MM.1S (cell line): ENCODE measurements around the gene ZNF653.
"Not testable (repeated sequence)": the region's sequence is repeated elsewhere in the genome, so short reads cannot be mapped to it uniquely, and the experiment has no call there.

ENCODE experiments used
- DNase-seq: peaks from one replicate; pipeline ENCODE4 v3.0.0-alpha.2; 2015
- H2AFZ ChIP-seq: fragments of 300-600 bp; sonication (generic); 2 replicates; pipeline ENCODE4 v1.6.0; 2016; ENCODE audit warnings: antibody characterized with exemption, low read length
- H3F3A ChIP-seq: fragments of 300-600 bp; sonication (generic); 2 replicates; pipeline ENCODE4 v1.6.1; 2016; ENCODE audit warnings: mild to moderate bottlenecking, antibody characterized with exemption, low read length, moderate library complexity, mixed read lengths; ENCODE audit not compliant: insufficient read depth
- H3K27ac ChIP-seq: fragments of 300-600 bp; sonication (generic); 2 replicates; pipeline ENCODE4 v1.5.1; 2016; ENCODE audit warnings: mild to moderate bottlenecking, low read length
- H3K27me3 ChIP-seq: fragments of 300-600 bp; sonication (generic); replicated peaks from 2 replicates; pipeline ENCODE4 v1.6.0; 2016; ENCODE audit warnings: low read length; ENCODE audit not compliant: insufficient read depth
- H3K36me3 ChIP-seq: fragments of 300-600 bp; sonication (generic); replicated peaks from 2 replicates; pipeline ENCODE4 v1.6.1; 2016; ENCODE audit warnings: mild to moderate bottlenecking, low read length, mixed read lengths; ENCODE audit not compliant: insufficient read depth
- H3K4me1 ChIP-seq: fragments of 300-600 bp; sonication (generic); 2 replicates; pipeline ENCODE4 v1.6.1; 2016; ENCODE audit warnings: low read length, mixed read lengths
- H3K4me2 ChIP-seq: fragments of 300-600 bp; sonication (generic); 2 replicates; pipeline ENCODE4 v1.6.0; 2016; ENCODE audit warnings: low read depth, low read length
- H3K4me3 ChIP-seq: fragments of 300-600 bp; sonication (generic); 2 replicates; pipeline ENCODE4 v1.5.1; 2016; ENCODE audit warnings: low read length, mixed read lengths
- H3K79me2 ChIP-seq: fragments of 300-600 bp; sonication (generic); 2 replicates; pipeline ENCODE4 v1.6.1; 2016; ENCODE audit warnings: mixed run types, low read length, mixed read lengths
- H3K9ac ChIP-seq: fragments of 300-600 bp; sonication (generic); 2 replicates; pipeline ENCODE4 v1.6.1; 2016; ENCODE audit warnings: low read length, mixed read lengths
- H3K9me2 ChIP-seq: fragments of 300-600 bp; sonication (generic); replicated peaks from 2 replicates; pipeline ENCODE4 v1.6.1; 2016; ENCODE audit warnings: mild to moderate bottlenecking, low read length, mixed read lengths; ENCODE audit not compliant: insufficient read depth
- H3K9me3 ChIP-seq: fragments of 300-600 bp; sonication (generic); replicated peaks from 2 replicates; pipeline ENCODE4 v1.6.1; 2016; ENCODE audit warnings: mild to moderate bottlenecking, low read length, mixed read lengths; ENCODE audit not compliant: insufficient read depth
- H4K20me1 ChIP-seq: fragments of 300-600 bp; sonication (generic); 2 replicates; pipeline ENCODE4 v1.6.1; 2016; ENCODE audit warnings: mild to moderate bottlenecking, low read length, moderate library complexity, mixed read lengths; ENCODE audit not compliant: insufficient read depth
- CTCF ChIP-seq: fragments of 300-600 bp; sonication (generic); IDR thresholded peaks from 2 replicates; pipeline ENCODE4 v1.5.1; 2016; ENCODE audit warnings: antibody characterized with exemption, low read length, mixed read lengths
- EZH2 ChIP-seq: fragments of 300-600 bp; sonication (generic); optimal IDR thresholded peaks from 2 replicates; pipeline ENCODE3; 2017; ENCODE audit warnings: low read depth, mild to moderate bottlenecking, antibody characterized with exemption, low read length, mixed read lengths
- EZH2phosphoT487 ChIP-seq: fragments of 300-600 bp; sonication (generic); IDR thresholded peaks from 2 replicates; pipeline ENCODE4 v1.6.1; 2018; ENCODE audit warnings: antibody characterized with exemption, low read length

Gene ZNF653

GRCh38 chr19:11457831-11458230, 47.8 kb downstream of the ZNF653 start:
- no peak for TF ChIP-seq EZH2
- no peak for TF ChIP-seq CTCF
- TF ChIP-seq EZH2phosphoT487: no peak
- no peak overlapping the region for H3K27ac ChIP-seq
- H3K4me1 ChIP-seq: no peaks in the 10 kb centered on the region
- H3K9me3 ChIP-seq: no peaks in the 10 kb centered on the region
- no peak overlapping the region for H2AFZ ChIP-seq
- peaks cover 43% of the 10 kb centered on the region for H3K27me3 ChIP-seq
- no peak overlapping the region for H3K4me3 ChIP-seq
- H3K79me2 ChIP-seq: no peaks in the 10 kb centered on the region
- DNase-seq: no peak
- H3K9me2 ChIP-seq: no peaks in the 10 kb centered on the region
- H4K20me1 ChIP-seq: no peaks in the 10 kb centered on the region
- H3F3A ChIP-seq: no peaks in the 10 kb centered on the region
- H3K4me2 ChIP-seq: no peak overlapping the region
- no peak overlapping the region for H3K9ac ChIP-seq
- no peaks in the 10 kb centered on the region for H3K36me3 ChIP-seq

GRCh38 chr19:11457115-11457514, 48.5 kb downstream of the ZNF653 start:
- H3K4me1 ChIP-seq: no peaks in the 10 kb centered on the region
- no peak overlapping the region for H3K4me2 ChIP-seq
- H3K27me3 ChIP-seq: peaks cover 42% of the 10 kb centered on the region
- no peaks in the 10 kb centered on the region for H4K20me1 ChIP-seq
- H3K36me3 ChIP-seq: no peaks in the 10 kb centered on the region
- H3F3A ChIP-seq: no peaks in the 10 kb centered on the region
- H3K27ac ChIP-seq: no peak overlapping the region
- TF ChIP-seq EZH2phosphoT487 (no peak), CTCF (no peak), EZH2 (no peak)
- no peaks in the 10 kb centered on the region for H3K9me2 ChIP-seq
- H3K79me2 ChIP-seq: no peaks in the 10 kb centered on the region
- H3K9me3 ChIP-seq: no peaks in the 10 kb centered on the region
- DNase-seq: no peak
- no peak overlapping the region for H3K4me3 ChIP-seq
- no peak overlapping the region for H2AFZ ChIP-seq
- no peak overlapping the region for H3K9ac ChIP-seq

GRCh38 chr19:11456659-11457058, 49.0 kb downstream of the ZNF653 start:
- H3K9me2 ChIP-seq: no peaks in the 10 kb centered on the region
- peaks cover 42% of the 10 kb centered on the region for H3K27me3 ChIP-seq
- H3K9ac ChIP-seq: no peak overlapping the region
- no peaks in the 10 kb centered on the region for H3K4me1 ChIP-seq
- no peak for DNase-seq
- H3K4me3 ChIP-seq: no peak overlapping the region
- H3K9me3 ChIP-seq: no peaks in the 10 kb centered on the region
- no peaks in the 10 kb centered on the region for H4K20me1 ChIP-seq
- no peak overlapping the region for H3K4me2 ChIP-seq
- no peaks in the 10 kb centered on the region for H3F3A ChIP-seq
- no peak overlapping the region for H3K27ac ChIP-seq
- H3K36me3 ChIP-seq: no peaks in the 10 kb centered on the region
- no peaks in the 10 kb centered on the region for H3K79me2 ChIP-seq
- no peak for TF ChIP-seq EZH2
- no peak for TF ChIP-seq EZH2phosphoT487
- no peak for TF ChIP-seq CTCF
- H2AFZ ChIP-seq: no peak overlapping the region

- H3K4me2 ChIP-seq, DNase-seq, H3K27ac ChIP-seq, H3F3A ChIP-seq, H3K36me3 ChIP-seq, H3K79me2 ChIP-seq, H3K9ac ChIP-seq, H3K4me1 ChIP-seq, H4K20me1 ChIP-seq, H2AFZ ChIP-seq, H3K9me3 ChIP-seq, H3K4me3 ChIP-seq, H3K9me2 ChIP-seq: not testable (repeated sequence)
- peaks cover 32% of the 10 kb centered on the region for H3K27me3 ChIP-seq
Observed at GRCh38 chr19:11455233-11455554, 50.4 kb downstream of the ZNF653 start.
